ENCODE results near the gene ELF2.

DNA sequence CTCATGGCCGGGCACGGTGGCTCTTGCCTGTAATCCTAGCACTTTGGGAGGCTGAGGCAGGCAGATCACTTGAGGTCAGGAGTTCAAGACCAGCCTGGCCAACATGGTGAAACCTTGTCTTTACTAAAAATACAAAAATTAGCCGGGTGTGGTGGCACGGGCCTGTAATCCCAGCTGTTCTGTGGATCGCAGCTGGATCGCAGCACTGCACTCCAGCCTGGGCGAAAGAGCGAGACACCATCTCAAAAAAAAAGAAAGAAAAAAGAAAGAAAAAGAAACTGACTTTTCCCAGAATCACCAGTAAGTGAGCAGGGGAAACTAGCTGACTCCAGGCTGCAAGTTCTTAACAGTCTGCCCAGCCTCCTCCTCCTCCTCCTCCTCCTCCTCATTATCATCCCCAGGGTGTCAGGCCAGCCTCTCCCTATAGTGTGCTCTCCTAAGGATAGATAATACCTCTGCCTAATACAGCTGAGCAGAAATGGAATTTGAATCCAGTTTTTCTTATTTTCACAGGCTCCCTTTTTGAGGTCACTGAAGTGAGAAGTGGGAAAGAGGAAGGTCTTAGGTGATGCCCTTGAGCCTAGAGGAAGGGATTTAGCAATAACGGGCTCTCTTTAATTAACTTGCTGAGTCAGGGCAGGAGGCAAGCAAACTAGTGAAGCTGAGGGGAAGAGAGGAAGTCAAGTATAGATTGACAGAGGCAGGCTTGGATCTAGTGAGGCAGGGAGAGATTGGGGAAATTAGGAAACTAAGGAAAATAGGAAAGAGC lies 11.8 kb upstream of the ELF2 start:
- TF ChIP-seq, protein P1, sequence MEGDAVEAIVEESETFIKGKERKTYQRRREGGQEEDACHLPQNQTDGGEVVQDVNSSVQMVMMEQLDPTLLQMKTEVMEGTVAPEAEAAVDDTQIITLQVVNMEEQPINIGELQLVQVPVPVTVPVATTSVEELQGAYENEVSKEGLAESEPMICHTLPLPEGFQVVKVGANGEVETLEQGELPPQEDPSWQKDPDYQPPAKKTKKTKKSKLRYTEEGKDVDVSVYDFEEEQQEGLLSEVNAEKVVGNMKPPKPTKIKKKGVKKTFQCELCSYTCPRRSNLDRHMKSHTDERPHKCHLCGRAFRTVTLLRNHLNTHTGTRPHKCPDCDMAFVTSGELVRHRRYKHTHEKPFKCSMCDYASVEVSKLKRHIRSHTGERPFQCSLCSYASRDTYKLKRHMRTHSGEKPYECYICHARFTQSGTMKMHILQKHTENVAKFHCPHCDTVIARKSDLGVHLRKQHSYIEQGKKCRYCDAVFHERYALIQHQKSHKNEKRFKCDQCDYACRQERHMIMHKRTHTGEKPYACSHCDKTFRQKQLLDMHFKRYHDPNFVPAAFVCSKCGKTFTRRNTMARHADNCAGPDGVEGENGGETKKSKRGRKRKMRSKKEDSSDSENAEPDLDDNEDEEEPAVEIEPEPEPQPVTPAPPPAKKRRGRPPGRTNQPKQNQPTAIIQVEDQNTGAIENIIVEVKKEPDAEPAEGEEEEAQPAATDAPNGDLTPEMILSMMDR (IDR thresholded peaks at IDR 0.05): no peak
- TF ChIP-seq POLR2A (IDR thresholded peaks at IDR 0.05): peak in 1 of 4 donors; percentile 12
